HepG2 (cell line): Measurements from ENCODE around the gene COL18A1. TPM values are rescaled to one million over a fixed set of nuclear protein-coding genes. Genes with fewer than 3 reads are reported as not detected.

ENCODE experiments used
- ATF7-NPFF ChIP-seq: sonication (generic); formaldehyde crosslinking; IDR thresholded peaks from 2 replicates; pipeline ENCODE4 v1.8.1; 2023; ENCODE audit warnings: mild to moderate bottlenecking, low read depth, missing genetic modification reagents, moderate library complexity
- DDIT3 ChIP-seq: sonication (generic); formaldehyde crosslinking; IDR thresholded peaks from 2 replicates; pipeline ENCODE4 v1.4.0; 2020; ENCODE audit warnings: mild to moderate bottlenecking, missing genetic modification reagents
- FOXK1 ChIP-seq: sonication (generic); formaldehyde crosslinking; IDR thresholded peaks from 2 replicates; pipeline ENCODE4 v1.4.0; 2020; ENCODE audit warnings: low read depth, missing genetic modification reagents, borderline replicate concordance
- GPBP1L1 ChIP-seq: sonication (generic); formaldehyde crosslinking; IDR thresholded peaks from 2 replicates; pipeline ENCODE4 v1.5.0; 2020; ENCODE audit warnings: mild to moderate bottlenecking, missing genetic modification reagents
- HHEX ChIP-seq: IDR thresholded peaks from 2 replicates; pipeline ENCODE4 v1.6.1; 2016; ENCODE audit warnings: control low read depth
- HOXA7 ChIP-seq: sonication (generic); formaldehyde crosslinking; IDR thresholded peaks from 2 replicates; pipeline ENCODE4 v1.8.1; 2022; ENCODE audit warnings: mild to moderate bottlenecking, missing genetic modification reagents, moderate library complexity
- MIER3 ChIP-seq: IDR thresholded peaks from 2 replicates; pipeline ENCODE4 v1.6.1; 2016; ENCODE audit warnings: missing compliant biosample characterization, borderline replicate concordance
- NFRKB ChIP-seq: fragments of 450-650 bp; IDR thresholded peaks from 2 replicates; pipeline ENCODE4 v1.6.1; 2017
- PHF21A ChIP-seq: sonication (generic); formaldehyde crosslinking; IDR thresholded peaks from 2 replicates; pipeline ENCODE4 v1.5.0; 2020; ENCODE audit warnings: mild to moderate bottlenecking, missing genetic modification reagents
- PITX1 ChIP-seq: sonication (generic); formaldehyde crosslinking; IDR thresholded peaks from 2 replicates; pipeline ENCODE4 v1.5.1; 2020; ENCODE audit warnings: mild to moderate bottlenecking, missing genetic modification reagents
- PRDM10 ChIP-seq: sonication (generic); formaldehyde crosslinking; IDR thresholded peaks from 2 replicates; pipeline ENCODE4 v1.4.0; 2020; ENCODE audit warnings: low read depth, missing genetic modification reagents
- RORA ChIP-seq: sonication (generic); formaldehyde crosslinking; IDR thresholded peaks from 2 replicates; pipeline ENCODE4 v1.5.0; 2020; ENCODE audit warnings: mild to moderate bottlenecking, missing genetic modification reagents, moderate library complexity
- SYNCRIP ChIP-seq: fragments of 200-400 bp; formaldehyde crosslinking; IDR thresholded peaks from 2 replicates; pipeline ENCODE4 v1.6.1; 2018; ENCODE audit warnings: mild to moderate bottlenecking, low read depth, low read length; ENCODE audit not compliant: insufficient read depth
- THRA ChIP-seq: sonication (generic); formaldehyde crosslinking; IDR thresholded peaks from 2 replicates; pipeline ENCODE4 v1.4.0; 2020; ENCODE audit warnings: missing genetic modification reagents, borderline replicate concordance
- ZFX ChIP-seq: sonication (generic); formaldehyde crosslinking; IDR thresholded peaks from 2 replicates; pipeline ENCODE4 v1.4.0; 2020; ENCODE audit warnings: mild to moderate bottlenecking, low read depth, missing genetic modification reagents, moderate library complexity
- ZKSCAN1 ChIP-seq: fragments of 150-350 bp; IDR thresholded peaks from 2 replicates; pipeline ENCODE4 v1.6.1; 2014; ENCODE audit warnings: low read length
- ZKSCAN8 ChIP-seq: IDR thresholded peaks from 2 replicates; pipeline ENCODE4 v1.6.1; 2016; ENCODE audit warnings: borderline replicate concordance, missing genetic modification reagents, missing compliant biosample characterization
- ZNF329 ChIP-seq: sonication (generic); formaldehyde crosslinking; IDR thresholded peaks from 2 replicates; pipeline ENCODE4 v1.9.0; 2021; ENCODE audit warnings: low read depth, mild to moderate bottlenecking, missing genetic modification reagents
- ZNF362 ChIP-seq: sonication (generic); formaldehyde crosslinking; IDR thresholded peaks from 2 replicates; pipeline ENCODE4 v1.4.0; 2020; ENCODE audit warnings: missing genetic modification reagents, mild to moderate bottlenecking, borderline replicate concordance
- ZNF446 ChIP-seq: sonication (generic); formaldehyde crosslinking; IDR thresholded peaks from 2 replicates; pipeline ENCODE4 v1.5.0; 2020; ENCODE audit warnings: mild to moderate bottlenecking, missing genetic modification reagents
- ZNF556 ChIP-seq: sonication (generic); formaldehyde crosslinking; IDR thresholded peaks from 2 replicates; pipeline ENCODE4 v1.4.0; 2020; ENCODE audit warnings: mild to moderate bottlenecking, missing genetic modification reagents, borderline replicate concordance
- ZNF773 ChIP-seq: sonication (generic); formaldehyde crosslinking; IDR thresholded peaks from 2 replicates; pipeline ENCODE4 v1.4.0; 2020; ENCODE audit warnings: missing genetic modification reagents, borderline replicate concordance
- polyA plus RNA-seq, 8 experiments: library from polyadenylated mRNA; depleted of rRNA in 3 of 8; stranded (reverse) in 7 of 8; unstranded in 1 of 8; fragments of >200 nt; fragmentation: Illumina TruSeq in 4 of 8; extraction: Trizol in 4 of 8; gene quantifications; 2 replicates each; pipeline versions ENCODE4 v1.2.1 to v1.2.3, GENCODE V29; 2011 to 2016; ENCODE audit warnings: low read depth in 4 of 8, missing spikeins in 1 of 8, mixed read lengths in 1 of 8; ENCODE audit not compliant: insufficient read depth in 1 of 8
- total RNA-seq, 5 experiments: library from RNA; depleted of rRNA; stranded (reverse); fragments of >200 nt; fragmentation: Illumina TruSeq; extraction: Trizol; gene quantifications; 2 replicates each; pipeline ENCODE4 v1.2.3, GENCODE V29; 2016; ENCODE audit warnings: low read depth in 1 of 5

Gene COL18A1
- total and polyA plus RNA-seq, 2 of the 13 experiments (the other 11 are each of a cell fraction or from before 2014, with no cell fraction given): 79.0 to 102 TPM

GRCh38 chr21:45432575-45433255, 27.8 kb downstream of the COL18A1 start (continued):
- TF ChIP-seq GPBP1L1 (CRISPR knock-in tag) (no peak), ZFX (CRISPR knock-in tag) (peak; percentile 42; the same call in 1 of the 2 replicates), HHEX (CRISPR knock-in tag) (0 out of 2 replicates have a peak, but pooled peaks have one; percentile 9), ZKSCAN1 (no peak), PITX1 (peak; percentile 98), SYNCRIP (no peak), NFRKB (no peak), DDIT3 (CRISPR knock-in tag) (no peak), MIER3 (CRISPR knock-in tag) (peak; percentile 70; the same call in 1 of the 2 replicates), PHF21A (CRISPR knock-in tag) (peak; percentile 79), ZNF362 (CRISPR knock-in tag) (peak; percentile 67), PRDM10 (CRISPR knock-in tag) (no peak; the same call in 1 of the 2 replicates), FOXK1 (CRISPR knock-in tag) (peak; percentile 85; the same call in 1 of the 2 replicates), HOXA7 (CRISPR knock-in tag) (no peak), RORA (CRISPR knock-in tag) (no peak), ZNF329 (no peak), THRA (peak; percentile 92; the same call in 1 of the 2 replicates), ZNF556 (CRISPR knock-in tag) (no peak), ZNF446 (CRISPR knock-in tag) (no peak), ZKSCAN8 (CRISPR knock-in tag) (0 out of 2 replicates have a peak, but pooled peaks have one; percentile 16), ATF7-NPFF (CRISPR knock-in tag) (0 out of 2 replicates have a peak, but pooled peaks have one; percentile 38), ZNF773 (CRISPR knock-in tag) (no peak)
